Mammary epithelial cell (primary cell): Measurements from ENCODE around the gene SNCA.

ENCODE experiments used
- CTCF ChIP-seq, 2 donors: IDR thresholded peaks in 1 of 2; conservative IDR thresholded peaks in 1 of 2; 2 replicates each; pipeline ENCODE4 v1.5.1; 2011 to 2012; ENCODE audit warnings: inconsistent platforms in 2 of 2, low read length in 2 of 2, mild to moderate bottlenecking in 2 of 2, control low read depth in 1 of 2, low read depth in 1 of 2; ENCODE audit not compliant: insufficient read depth in 1 of 2; ENCODE audit errors: extremely low read depth in 1 of 2
- EZH2 ChIP-seq: IDR thresholded peaks from 2 replicates; pipeline ENCODE4 v1.6.1; 2012; ENCODE audit warnings: low read length, inconsistent platforms, borderline replicate concordance

- TF ChIP-seq CTCF (conservative IDR thresholded peaks at IDR 0.05 in 1 of 2, IDR thresholded peaks at IDR 0.05 in 1 of 2; ENCODE audit: extremely low read depth in 1 of 2, insufficient read depth in 1 of 2, low read depth in 1 of 2, low read length in 2 of 2) (no peak), EZH2 (no peak)
Measured at GRCh38 chr4:89837993-89838390, 1.0 kb upstream of the SNCA start.
